ENCODE data around the gene FCHSD2. TPM values are rescaled to one million over a fixed set of nuclear protein-coding genes. Genes with fewer than 3 reads are reported as not detected.

The FCHSD2 gene
- total and polyA plus RNA-seq, 5 experiments from 2014 or later, result 11.8 to 70.0 (median 15.6) TPM

DNA sequence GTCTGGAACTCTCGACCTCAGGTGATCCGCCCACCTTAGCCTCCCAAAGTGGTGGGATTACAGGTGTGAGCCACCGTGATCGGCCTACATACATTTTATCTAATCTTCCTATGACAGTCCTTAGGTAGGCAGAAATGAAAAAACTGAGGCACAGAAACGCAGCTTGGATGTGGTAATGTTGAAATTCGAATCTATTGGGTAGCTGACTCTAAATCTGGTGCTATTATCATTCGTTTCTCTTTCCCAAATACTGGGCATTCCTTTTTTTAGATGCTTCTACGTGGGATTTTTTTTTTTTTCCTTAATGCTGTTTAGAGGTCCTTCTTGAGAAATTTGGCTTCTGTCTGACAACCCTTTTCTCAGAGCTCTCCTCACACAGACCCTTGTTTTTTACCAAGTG, 41.5 kb downstream of the FCHSD2 start:
- peak overlapping the region in 4 of 10 donors; percentile 18 to 73 (median 39) for H3K27ac Mint-ChIP-seq
- POLR2A ChIA-PET, result no interaction called here
- H3K27me3 Mint-ChIP-seq, result no peaks in the 10 kb centered on the region
- H3K4me3 Mint-ChIP-seq, result no peak overlapping the region
- H3K4me1 Mint-ChIP-seq, result peaks cover 20 to 66% (median 27%) of the 10 kb centered on the region in 4 donors
- no peak for DNase-seq
- no peak for ATAC-seq
- peaks cover 8 to 36% (median 32%) of the 10 kb centered on the region in 3 donors for H3K36me3 Mint-ChIP-seq
- peaks cover 0 to 7% (median 2%) of the 10 kb centered on the region in 9 donors for H3K9me3 Mint-ChIP-seq

DNA sequence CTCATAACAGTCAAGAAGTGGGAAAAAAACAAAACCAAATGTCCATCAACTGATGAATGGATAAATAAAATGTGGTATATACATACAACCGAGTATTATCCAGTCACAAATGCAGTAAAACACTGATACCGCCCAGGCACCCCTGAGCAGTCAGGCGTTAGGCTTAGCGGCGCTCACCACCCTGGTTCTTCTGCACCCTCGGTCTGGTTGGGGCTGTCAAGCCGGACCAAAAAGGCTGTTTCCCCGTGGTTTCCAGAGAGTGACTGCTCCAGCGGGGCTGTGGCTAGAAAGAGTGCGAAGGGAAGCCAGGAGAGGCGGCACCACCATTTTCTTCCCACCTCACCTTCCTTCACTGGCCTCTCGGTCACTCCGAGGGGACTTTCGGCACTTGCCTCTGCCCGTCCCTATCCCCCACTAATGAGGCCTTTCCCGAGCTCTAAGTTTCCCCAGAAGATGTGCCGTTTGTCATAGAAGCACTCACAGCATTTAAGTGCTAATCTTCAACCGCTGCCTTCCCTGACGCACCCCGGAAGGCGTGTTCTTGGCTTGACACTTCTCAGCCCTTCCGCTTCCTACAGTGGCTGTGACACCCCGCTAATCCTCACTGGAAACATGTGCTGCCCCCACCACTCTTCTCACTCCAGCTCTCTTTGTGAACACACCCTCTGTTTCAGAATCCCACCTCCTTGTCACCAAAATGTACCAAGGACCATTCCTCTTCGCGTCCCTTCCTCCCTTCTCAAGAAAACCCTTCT, 42.4 kb downstream of the FCHSD2 start:
- ATAC-seq, result no peak
- Mint-ChIP-seq H3K4me1 (peaks cover 23 to 66% (median 29%) of the 10 kb centered on the region in 4 donors), H3K27ac (peak overlapping the region in 6 of 10 donors; percentile 11 to 82 (median 32))

DNA sequence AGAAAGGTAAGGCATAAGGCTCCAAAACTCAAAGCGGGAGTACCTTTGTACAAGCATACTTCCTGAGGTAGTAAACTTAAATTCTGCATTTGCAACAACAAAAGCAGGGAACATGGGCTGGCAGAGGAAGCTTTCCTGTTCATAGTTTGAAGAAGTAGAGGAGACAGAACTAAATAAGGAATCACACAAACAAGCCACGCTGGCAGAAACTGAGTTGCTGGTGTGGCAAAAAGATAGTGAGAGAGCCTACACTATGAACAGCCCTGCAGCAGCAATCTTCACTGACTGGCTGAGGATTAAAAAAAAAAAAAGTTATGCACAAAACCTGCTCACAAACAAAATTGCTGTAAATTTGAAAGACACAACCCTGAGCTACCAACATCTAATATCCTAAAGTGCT, 46.5 kb downstream of the FCHSD2 start:
- Mint-ChIP-seq H3K9me3 (peaks cover 0 to 2% (median 0%) of the 10 kb centered on the region in 9 donors), H3K27me3 (no peaks in the 10 kb centered on the region), H3K27ac (peak overlapping the region in 7 of 10 donors; percentile 23 to 77 (median 57)), H3K4me1 (peaks cover 24 to 43% (median 30%) of the 10 kb centered on the region in 4 donors), H3K4me3 (peak overlapping the region in 1 of 10 donors; percentile 1), H3K36me3 (peaks cover 0 to 23% (median 23%) of the 10 kb centered on the region in 3 donors)
- DNase-seq (no peak), ATAC-seq (no peak)
- POLR2A ChIA-PET, result no interaction called here

More for the DNA sequence above, 42.4 kb downstream of the FCHSD2 start:
- DNase-seq, result no peak
- Mint-ChIP-seq H3K4me3 (peak overlapping the region in 1 of 10 donors; percentile 41), H3K27me3 (no peaks in the 10 kb centered on the region), H3K36me3 (peaks cover 8 to 33% (median 29%) of the 10 kb centered on the region in 3 donors), H3K9me3 (peaks cover 0 to 7% (median 2%) of the 10 kb centered on the region in 9 donors)
- POLR2A ChIA-PET, result no interaction called here

DNA sequence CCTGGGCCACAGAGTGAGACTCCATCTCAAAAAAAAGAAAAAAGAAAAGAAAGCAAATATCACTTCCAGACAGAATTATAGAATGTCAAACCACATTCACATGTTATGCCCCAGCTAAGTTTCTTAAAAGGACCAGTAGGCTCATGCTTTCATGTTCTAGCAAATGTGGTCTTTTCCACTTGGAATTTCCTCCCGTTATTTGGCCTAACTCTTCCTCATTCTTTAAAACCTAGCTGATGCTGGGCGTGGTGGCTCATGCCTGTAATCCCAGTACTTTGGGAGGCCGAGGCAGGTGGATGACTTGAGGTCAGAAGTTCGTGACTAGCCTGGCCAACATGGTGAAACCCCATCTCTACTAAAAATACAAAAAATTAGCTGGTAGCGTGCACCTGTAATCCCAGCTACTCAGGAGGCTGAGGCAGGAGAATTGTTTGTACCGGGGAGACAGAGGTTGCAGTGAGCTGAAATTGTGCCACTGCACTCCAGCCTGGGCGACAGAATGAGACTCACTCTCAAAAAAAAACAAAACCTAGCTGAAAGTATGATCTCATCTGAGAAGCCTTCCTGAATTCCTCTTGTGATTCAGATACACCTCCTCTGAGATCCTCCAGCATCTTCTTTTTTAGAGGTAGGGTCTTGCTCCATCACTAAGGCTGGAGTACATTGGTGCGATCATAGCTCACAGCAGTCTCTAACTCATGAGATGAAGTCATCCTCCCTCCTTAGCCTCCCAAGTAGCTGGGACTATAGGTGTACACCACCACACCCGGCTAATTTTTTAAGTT, 50.4 kb downstream of the FCHSD2 start:
- H3K4me3 Mint-ChIP-seq, result no peak overlapping the region
- POLR2A ChIA-PET, result no interaction called here
- H3K36me3 Mint-ChIP-seq, result peaks cover 0 to 20% (median 16%) of the 10 kb centered on the region in 3 donors
- DNase-seq, result no peak
- no peaks in the 10 kb centered on the region for H3K27me3 Mint-ChIP-seq
- H3K4me1 Mint-ChIP-seq, result peaks cover 20 to 41% (median 30%) of the 10 kb centered on the region in 4 donors
- peaks cover 0 to 2% (median 0%) of the 10 kb centered on the region in 9 donors for H3K9me3 Mint-ChIP-seq
- peak overlapping the region in 1 of 10 donors; percentile 29 for H3K27ac Mint-ChIP-seq
- no peak for ATAC-seq

DNA sequence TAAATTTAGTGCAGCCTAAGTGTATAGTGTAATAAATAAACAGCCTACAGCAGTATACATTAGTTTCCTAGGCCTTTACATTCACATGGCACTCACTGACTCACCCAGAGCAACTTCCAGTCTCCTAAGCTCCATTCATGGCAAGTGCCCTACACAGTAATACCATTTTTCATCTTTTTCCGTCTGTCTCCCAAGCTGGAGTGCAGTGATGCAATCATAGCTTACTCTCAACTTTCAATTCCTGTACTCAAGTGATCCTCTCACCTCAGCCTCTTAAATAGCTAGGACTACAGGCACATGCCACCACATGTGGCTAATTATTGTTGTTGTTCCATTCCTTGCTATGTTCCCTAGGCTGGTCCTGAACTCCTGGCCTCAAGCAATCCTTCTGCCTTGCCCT, 54.4 kb downstream of the FCHSD2 start:
- Mint-ChIP-seq H3K27ac (peak overlapping the region in 8 of 10 donors; percentile 2 to 74 (median 40)), H3K36me3 (peaks cover 0 to 38% (median 19%) of the 10 kb centered on the region in 3 donors)
- POLR2A ChIA-PET, result interaction anchor here (0.7 to 1.0 kb wide), 2 partner anchors 9 to 10 kb away, joined by 3 read pairs; no protein-coding TSS in a partner anchor

DNA sequence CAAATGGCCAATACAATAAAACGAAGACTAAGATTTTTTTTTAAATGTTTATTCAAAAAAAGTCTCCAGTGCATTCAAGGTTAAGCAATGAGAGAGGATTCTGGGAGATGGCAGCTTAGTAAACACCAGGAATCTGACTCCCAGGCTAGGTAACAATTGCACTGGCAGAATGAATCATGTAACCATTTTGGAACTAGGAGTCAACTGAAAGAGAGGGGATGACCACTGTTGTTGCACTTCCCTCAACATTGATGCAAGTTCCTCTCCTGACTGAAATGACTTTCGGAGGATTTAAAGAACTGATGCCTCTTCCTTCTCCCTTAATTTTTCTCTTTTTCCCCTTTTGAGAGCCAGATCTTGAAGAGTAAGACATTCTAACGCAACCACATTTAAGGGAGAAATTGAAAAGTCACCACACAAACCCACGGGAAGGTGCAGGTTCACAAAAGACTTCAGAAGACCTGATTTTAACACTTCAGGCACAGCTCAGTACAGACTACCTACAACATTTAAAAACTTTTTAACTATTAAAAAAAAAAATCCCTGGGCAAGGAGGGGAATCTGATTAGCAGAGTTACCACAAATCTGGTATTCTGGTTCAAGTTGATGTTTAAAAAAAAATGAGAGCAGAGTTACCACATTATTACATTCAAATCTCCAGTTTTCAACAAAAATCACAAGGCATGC, 56.8 kb downstream of the FCHSD2 start:
- POLR2A ChIA-PET, result no interaction called here
- H3K9me3 Mint-ChIP-seq, result no peaks in the 10 kb centered on the region
- H3K36me3 Mint-ChIP-seq, result peaks cover 0 to 43% (median 18%) of the 10 kb centered on the region in 3 donors
- H3K27me3 Mint-ChIP-seq, result no peaks in the 10 kb centered on the region
- peaks cover 15 to 43% (median 22%) of the 10 kb centered on the region in 4 donors for H3K4me1 Mint-ChIP-seq
- peak overlapping the region in 6 of 10 donors; percentile 7 to 82 (median 46) for H3K27ac Mint-ChIP-seq
- DNase-seq (no peak), ATAC-seq (no peak)
- H3K4me3 Mint-ChIP-seq, result peak overlapping the region in 1 of 10 donors; percentile 59

More for the DNA sequence above, 54.4 kb downstream of the FCHSD2 start:
- ATAC-seq (no peak), DNase-seq (no peak)
- Mint-ChIP-seq H3K4me3 (no peak overlapping the region), H3K9me3 (no peaks in the 10 kb centered on the region), H3K4me1 (peaks cover 18 to 41% (median 26%) of the 10 kb centered on the region in 4 donors), H3K27me3 (no peaks in the 10 kb centered on the region)

DNA sequence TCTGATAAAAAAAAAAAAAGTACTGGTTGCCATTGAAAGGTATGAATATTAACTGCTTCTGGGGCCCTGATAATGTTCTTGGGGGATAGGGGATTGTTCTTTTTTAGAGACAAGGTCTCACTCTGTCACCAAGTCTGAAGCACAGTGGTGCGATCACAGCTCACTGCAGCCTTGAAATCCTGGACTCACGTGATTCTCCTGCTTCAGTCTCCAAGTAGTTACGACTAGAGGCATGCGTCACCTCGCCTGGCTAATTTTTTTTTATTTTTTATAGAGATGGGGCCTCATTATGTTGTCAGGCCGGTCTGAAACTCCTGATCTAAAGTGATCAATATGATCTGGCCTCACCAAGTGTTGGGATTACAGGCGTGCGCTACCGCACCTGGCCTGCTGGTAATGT, 63.5 kb downstream of the FCHSD2 start:
- no peak overlapping the region for H3K4me3 Mint-ChIP-seq
- no peaks in the 10 kb centered on the region for H3K27me3 Mint-ChIP-seq
- H3K36me3 Mint-ChIP-seq, result peaks cover 20 to 53% (median 42%) of the 10 kb centered on the region in 3 donors
- peaks cover 0 to 11% (median 4%) of the 10 kb centered on the region in 9 donors for H3K9me3 Mint-ChIP-seq
- POLR2A ChIA-PET, result interaction anchor here (1.0 kb wide), 1 partner anchor 9 kb away, joined by 3 read pairs; no protein-coding TSS in a partner anchor
- DNase-seq (no peak), ATAC-seq (no peak)
- H3K4me1 Mint-ChIP-seq, result peaks cover 2 to 28% (median 20%) of the 10 kb centered on the region in 4 donors
- no peak overlapping the region for H3K27ac Mint-ChIP-seq

DNA sequence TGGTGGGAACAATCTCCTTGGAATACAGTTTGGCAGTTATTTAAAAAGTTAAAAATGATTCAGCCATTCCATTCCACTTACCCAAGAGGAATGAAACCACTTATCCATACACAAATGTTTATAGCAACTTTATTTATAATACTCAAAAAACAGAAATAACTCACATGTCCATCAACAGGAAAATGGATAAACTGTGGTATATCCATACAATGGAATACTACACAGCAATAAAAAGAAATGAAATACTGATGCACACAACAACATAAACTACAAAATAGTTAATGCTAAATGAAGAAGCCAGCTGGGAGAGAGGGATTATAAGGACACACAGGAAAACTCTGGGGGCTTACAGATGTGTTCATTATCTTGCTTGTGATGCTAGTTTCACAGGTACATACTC, 64.7 kb downstream of the FCHSD2 start:
- POLR2A ChIA-PET, result no interaction called here
- Mint-ChIP-seq H3K27me3 (no peaks in the 10 kb centered on the region), H3K36me3 (peaks cover 20 to 41% (median 32%) of the 10 kb centered on the region in 3 donors), H3K27ac (peak overlapping the region in 1 of 10 donors; percentile 46), H3K4me1 (peaks cover 6 to 38% (median 31%) of the 10 kb centered on the region in 4 donors), H3K9me3 (peaks cover 0 to 11% (median 4%) of the 10 kb centered on the region in 9 donors), H3K4me3 (no peak overlapping the region)
- DNase-seq, result no peak
- ATAC-seq, result no peak

DNA sequence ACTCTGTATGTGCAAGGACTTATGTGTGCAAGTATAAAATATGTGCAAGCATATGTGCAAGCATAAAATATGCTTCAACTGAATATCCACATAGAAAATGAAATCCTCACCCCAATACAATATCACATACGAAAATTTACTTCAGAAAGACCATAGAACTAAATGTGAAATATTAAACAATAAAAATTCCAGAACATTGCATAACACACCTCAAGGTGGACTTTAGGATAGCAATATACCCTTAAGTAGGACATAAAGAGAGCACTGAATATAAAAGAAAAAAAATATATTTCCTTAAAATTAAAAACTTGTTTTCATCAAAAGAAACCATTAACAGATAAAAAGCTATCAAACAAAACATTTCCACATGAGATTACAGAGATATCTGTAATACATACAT, 67.8 kb downstream of the FCHSD2 start:
- peaks cover 10 to 54% (median 38%) of the 10 kb centered on the region in 4 donors for H3K4me1 Mint-ChIP-seq
- POLR2A ChIA-PET, result no interaction called here
- ATAC-seq, result no peak
- H3K4me3 Mint-ChIP-seq, result no peak overlapping the region
- H3K27me3 Mint-ChIP-seq, result no peaks in the 10 kb centered on the region
- no peak for DNase-seq
- H3K27ac Mint-ChIP-seq, result peak overlapping the region in 4 of 10 donors; percentile 18 to 78 (median 46)
- H3K9me3 Mint-ChIP-seq, result peaks cover 0 to 11% (median 4%) of the 10 kb centered on the region in 9 donors
- peaks cover 17 to 27% (median 24%) of the 10 kb centered on the region in 3 donors for H3K36me3 Mint-ChIP-seq

DNA sequence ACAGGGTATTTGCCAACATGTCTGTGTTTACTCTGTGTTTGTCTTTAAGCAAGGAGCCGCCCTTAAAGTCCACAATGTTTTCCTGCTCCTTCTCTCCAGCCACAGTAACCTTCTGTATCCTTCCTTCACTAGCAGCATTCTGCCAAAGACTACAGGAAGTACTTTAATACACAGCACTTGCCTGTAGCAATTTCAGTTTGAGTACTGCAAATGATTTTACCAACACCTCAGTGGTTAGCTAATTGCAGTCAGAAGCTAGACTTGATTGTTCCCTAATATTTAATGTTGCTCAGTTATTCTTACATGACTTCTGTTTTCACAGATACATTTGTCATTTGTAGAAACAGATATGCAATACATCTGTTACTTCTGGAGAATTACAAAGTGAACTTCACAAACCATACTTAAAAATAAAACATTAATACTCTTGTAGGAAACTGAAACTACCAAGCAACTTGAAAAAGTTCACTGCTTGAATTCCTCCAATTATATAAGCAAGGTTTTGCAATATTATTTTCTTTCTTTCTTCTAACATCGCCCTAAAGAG, 69.1 kb downstream of the FCHSD2 start:
- Mint-ChIP-seq H3K4me1 (peaks cover 11 to 55% (median 39%) of the 10 kb centered on the region in 4 donors), H3K9me3 (peaks cover 0 to 10% (median 4%) of the 10 kb centered on the region in 9 donors), H3K36me3 (peaks cover 6 to 17% (median 14%) of the 10 kb centered on the region in 3 donors), H3K4me3 (peak overlapping the region in 9 of 10 donors; percentile 8 to 62 (median 43)), H3K27me3 (no peaks in the 10 kb centered on the region), H3K27ac (peak overlapping the region in 9 of 10 donors; percentile 3 to 78 (median 32))
- ATAC-seq (peak; percentile 30 to 57), DNase-seq (peak in 3 of 10 donors; percentile 5 to 11 (median 8))
- POLR2A ChIA-PET, result no interaction called here

DNA sequence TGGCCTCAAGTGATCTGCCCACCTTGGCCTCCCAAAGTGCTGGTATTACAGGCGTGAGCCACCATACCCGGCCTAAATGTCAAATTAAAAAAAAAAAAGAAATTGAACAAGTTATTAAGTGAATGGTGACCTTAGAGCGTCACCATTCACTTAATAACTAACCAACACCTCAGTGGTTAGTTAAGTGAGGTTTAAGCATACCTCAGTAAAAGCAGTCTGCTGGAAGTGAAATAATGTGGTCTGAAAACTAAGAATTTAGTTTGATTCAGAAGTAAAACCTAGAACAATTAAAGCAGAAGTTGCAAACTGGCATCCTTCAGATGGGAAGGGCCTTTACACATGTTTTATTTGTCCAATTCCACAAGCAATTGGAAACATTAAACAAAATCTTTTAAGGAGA, 71.5 kb downstream of the FCHSD2 start:
- Mint-ChIP-seq H3K27ac (peak overlapping the region in 2 of 10 donors; percentile 30 to 31), H3K9me3 (no peaks in the 10 kb centered on the region), H3K4me3 (no peak overlapping the region), H3K27me3 (no peaks in the 10 kb centered on the region), H3K4me1 (peaks cover 15 to 65% (median 56%) of the 10 kb centered on the region in 4 donors), H3K36me3 (peaks cover 0 to 7% (median 6%) of the 10 kb centered on the region in 3 donors)
- ATAC-seq (no peak), DNase-seq (no peak)
- POLR2A ChIA-PET, result no interaction called here
